Tibial artery (tissue), 4 donors: ENCODE data around the gene SORBS2.

Experiments
- DNase-seq, 2 donors: peaks; one replicate each; pipeline ENCODE4 v3.0.0-alpha.2; 2019
- H3K27ac ChIP-seq, 2 donors: fragments of 200-600 bp; sonication (generic) in 1 of 2; 1 replicate in 1 of 2; 2 replicates in 1 of 2; pipeline ENCODE4 v1.5.1; 2018 to 2019; ENCODE audit warnings: mild to moderate bottlenecking in 1 of 2
- H3K27me3 ChIP-seq, 2 donors: fragments of 200-600 bp; sonication (generic) in 1 of 2; one replicate each; pipeline versions ENCODE4 v1.5.1 to v1.6.0; 2016 to 2019
- H3K36me3 ChIP-seq, 3 donors: fragments of 200-600 bp; sonication (generic) in 2 of 3; one replicate each; pipeline ENCODE4 v1.5.1; 2016 to 2019; ENCODE audit warnings: mild to moderate bottlenecking in 2 of 3
- H3K4me1 ChIP-seq, 4 donors: fragments of 200-600 bp; sonication (generic) in 2 of 4; 1 replicate in 3 of 4; 2 replicates in 1 of 4; pipeline ENCODE4 v1.5.1; 2016 to 2019
- H3K4me3 ChIP-seq, 2 donors: fragments of 200-600 bp; sonication (generic) in 1 of 2; 1 replicate in 1 of 2; 2 replicates in 1 of 2; pipeline ENCODE4 v1.5.1; 2018 to 2019; ENCODE audit warnings: mild to moderate bottlenecking in 2 of 2
- H3K9me3 ChIP-seq, 3 donors: fragments of 200-600 bp; sonication (generic) in 1 of 3; one replicate each; pipeline ENCODE4 v1.5.1; 2016 to 2019
- intact Hi-C: fragments of 100-400 bp; cut with DNase I; formaldehyde crosslinking; loops from one replicate; pipeline ENCODE4 v1.15.0; 2023; ENCODE audit warnings: low total_unique reads
- TF ChIP-seq, protein P1 (sequence below), 2 experiments: fragments of 200-600 bp in 1 of 2; fragments of 450-650 bp in 1 of 2; IDR thresholded peaks; one replicate each; pipeline ENCODE4 v1.5.1; 2017 to 2019; ENCODE audit warnings: antibody characterized with exemption in 2 of 2, mild to moderate bottlenecking in 1 of 2, moderate library complexity in 1 of 2

The SORBS2 gene

GRCh38 chr4:185743722-185744487 lies 68.1 kb downstream of the SORBS2 start:
- no peak for DNase-seq
- Histone ChIP-seq H3K4me3 (no peak overlapping the region), H3K27ac (peak overlapping the region; percentile 59 to 84), H3K9me3 (no peaks in the 10 kb centered on the region), H3K27me3 (no peaks in the 10 kb centered on the region), H3K36me3 (no peaks in the 10 kb centered on the region), H3K4me1 (peaks cover 0 to 100% (median 48%) of the 10 kb centered on the region in 4 donors)
- TF ChIP-seq, protein P1, sequence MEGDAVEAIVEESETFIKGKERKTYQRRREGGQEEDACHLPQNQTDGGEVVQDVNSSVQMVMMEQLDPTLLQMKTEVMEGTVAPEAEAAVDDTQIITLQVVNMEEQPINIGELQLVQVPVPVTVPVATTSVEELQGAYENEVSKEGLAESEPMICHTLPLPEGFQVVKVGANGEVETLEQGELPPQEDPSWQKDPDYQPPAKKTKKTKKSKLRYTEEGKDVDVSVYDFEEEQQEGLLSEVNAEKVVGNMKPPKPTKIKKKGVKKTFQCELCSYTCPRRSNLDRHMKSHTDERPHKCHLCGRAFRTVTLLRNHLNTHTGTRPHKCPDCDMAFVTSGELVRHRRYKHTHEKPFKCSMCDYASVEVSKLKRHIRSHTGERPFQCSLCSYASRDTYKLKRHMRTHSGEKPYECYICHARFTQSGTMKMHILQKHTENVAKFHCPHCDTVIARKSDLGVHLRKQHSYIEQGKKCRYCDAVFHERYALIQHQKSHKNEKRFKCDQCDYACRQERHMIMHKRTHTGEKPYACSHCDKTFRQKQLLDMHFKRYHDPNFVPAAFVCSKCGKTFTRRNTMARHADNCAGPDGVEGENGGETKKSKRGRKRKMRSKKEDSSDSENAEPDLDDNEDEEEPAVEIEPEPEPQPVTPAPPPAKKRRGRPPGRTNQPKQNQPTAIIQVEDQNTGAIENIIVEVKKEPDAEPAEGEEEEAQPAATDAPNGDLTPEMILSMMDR (IDR thresholded peaks at IDR 0.05) = no peak
- intact Hi-C loops = no loop called here

GRCh38 chr4:185742766-185743165 lies 69.2 kb downstream of the SORBS2 start:
- TF ChIP-seq, protein P1 (IDR thresholded peaks at IDR 0.05) = no peak
- Histone ChIP-seq H3K36me3 (no peaks in the 10 kb centered on the region), H3K27me3 (no peaks in the 10 kb centered on the region), H3K4me3 (no peak overlapping the region), H3K9me3 (no peaks in the 10 kb centered on the region), H3K27ac (peak overlapping the region; percentile 59 to 84), H3K4me1 (peaks cover 0 to 97% (median 48%) of the 10 kb centered on the region in 4 donors)
- DNase-seq = no peak
- intact Hi-C loops = no loop called here

DNA sequence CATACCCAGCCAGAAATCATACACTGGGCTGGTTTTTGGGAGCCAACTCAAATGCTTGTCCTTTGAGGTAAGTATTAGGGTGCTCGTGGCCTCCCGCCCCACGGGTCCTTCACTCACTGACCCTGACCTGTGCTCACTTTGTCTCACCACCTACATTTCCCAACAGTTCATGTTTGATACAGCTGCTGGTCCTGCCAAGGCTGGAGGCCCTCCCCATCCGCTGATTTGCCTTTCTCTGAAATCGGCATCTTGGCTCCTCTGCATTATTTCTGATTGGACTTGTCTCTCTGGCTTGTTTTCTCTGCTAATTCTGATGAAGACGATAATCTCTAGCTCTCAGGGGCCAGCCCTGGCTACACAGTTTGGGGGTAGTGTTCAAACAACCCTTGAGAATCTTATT lies 70.2 kb downstream of the SORBS2 start:
- peak overlapping the region; percentile 59 to 84 for H3K27ac ChIP-seq
- no peaks in the 10 kb centered on the region for H3K9me3 ChIP-seq
- peaks cover 0 to 97% (median 53%) of the 10 kb centered on the region in 4 donors for H3K4me1 ChIP-seq
- DNase-seq = no peak
- TF ChIP-seq, protein P1 (IDR thresholded peaks at IDR 0.05) = no peak
- intact Hi-C loops = no loop called here
- H3K27me3 ChIP-seq = no peaks in the 10 kb centered on the region
- H3K36me3 ChIP-seq = no peaks in the 10 kb centered on the region
- H3K4me3 ChIP-seq = no peak overlapping the region

DNA sequence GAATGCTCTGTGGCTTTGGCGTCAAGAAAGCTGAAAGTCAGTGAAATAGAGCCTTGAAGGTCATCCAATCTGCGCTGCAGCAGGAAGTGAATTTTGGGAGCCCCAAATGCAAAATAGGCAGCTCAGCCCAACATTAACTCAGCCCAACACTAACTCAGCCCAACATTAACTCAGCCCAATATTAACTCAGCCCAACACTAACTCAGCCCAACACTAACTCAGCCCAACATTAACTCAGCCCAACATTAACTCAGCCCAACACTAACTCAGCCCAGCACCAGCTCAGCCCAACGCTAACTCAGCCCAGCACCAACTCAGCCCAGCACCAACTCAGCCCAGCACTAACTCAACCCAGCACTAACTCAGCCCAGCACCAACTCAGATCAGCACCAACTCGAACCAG lies 71.5 kb downstream of the SORBS2 start:
- Histone ChIP-seq H3K4me1 (peaks cover 0 to 97% (median 61%) of the 10 kb centered on the region in 4 donors), H3K36me3 (no peaks in the 10 kb centered on the region), H3K27ac (peak overlapping the region; percentile 84 to 89), H3K27me3 (no peaks in the 10 kb centered on the region), H3K9me3 (no peaks in the 10 kb centered on the region), H3K4me3 (no peak overlapping the region)
- TF ChIP-seq, protein P1 (IDR thresholded peaks at IDR 0.05) = no peak
- no peak for DNase-seq
- intact Hi-C loops = no loop called here

- Histone ChIP-seq H3K36me3 (peaks cover under 1 to 4% (median 2%) of the 10 kb centered on the region in 3 donors), H3K4me3 (peak overlapping the region in 1 of 2 donors; percentile 22), H3K4me1 (peaks cover 0 to 97% (median 74%) of the 10 kb centered on the region in 4 donors), H3K27me3 (no peaks in the 10 kb centered on the region), H3K9me3 (no peaks in the 10 kb centered on the region), H3K27ac (peak overlapping the region; percentile 84 to 89)
- DNase-seq = no peak
- TF ChIP-seq, protein P1 (IDR thresholded peaks at IDR 0.05) = no peak
- intact Hi-C loops = loop anchor here (5.0 to 10.0 kb wide), 2 partner anchors 33 to 84 kb away; no protein-coding TSS in a partner anchor
Observed at GRCh38 chr4:185738820-185739219, 73.2 kb downstream of the SORBS2 start.
